Upper lobe of left lung (tissue), 4 donors: Measurements from ENCODE around the gene CGAS.

ENCODE experiments used
- CTCF ChIP-seq, 6 experiments: fragments of 450-650 bp in 4 of 6; fragments of 200-600 bp in 2 of 6; sonication (generic) in 2 of 6; IDR thresholded peaks; one replicate each; pipeline ENCODE4 v1.5.1; 2016 to 2019; ENCODE audit warnings: antibody characterized with exemption in 6 of 6
- POLR2A ChIP-seq, 4 donors: fragments of 450-650 bp; IDR thresholded peaks; one replicate each; pipeline ENCODE4 v1.5.1; 2016 to 2017; ENCODE audit warnings: antibody characterized with exemption in 4 of 4, mild to moderate bottlenecking in 2 of 4
- POLR2AphosphoS5 ChIP-seq, 2 donors: sonication (generic); formaldehyde crosslinking; IDR thresholded peaks; one replicate each; pipeline ENCODE4 v1.5.1; 2017; ENCODE audit warnings: antibody characterized with exemption in 2 of 2

DNA sequence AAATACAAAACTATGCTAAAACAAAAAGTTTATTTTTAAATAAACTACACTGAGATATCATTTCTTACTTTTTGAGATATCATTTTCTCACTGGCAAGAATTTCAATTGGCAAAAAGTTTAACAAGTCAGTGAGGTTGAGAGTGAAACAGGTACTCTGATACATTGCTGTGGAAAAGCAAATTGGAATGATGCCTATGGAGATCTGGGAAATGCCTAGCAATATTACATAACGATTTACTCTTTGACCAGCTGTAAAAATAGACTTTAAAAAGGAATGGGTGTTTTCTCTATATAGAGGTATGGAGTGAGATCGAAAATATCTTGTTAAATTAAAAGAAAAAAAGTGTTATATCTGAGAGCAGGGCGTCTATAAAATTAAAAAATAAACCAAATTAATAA is 16.9 kb downstream of the CGAS start:
- TF ChIP-seq CTCF (IDR thresholded peaks at IDR 0.05) (no peak), POLR2AphosphoS5 (IDR thresholded peaks at IDR 0.05) (no peak), POLR2A (IDR thresholded peaks at IDR 0.05) (no peak)
